Activated T-cell treated with anti-CD3 and anti-CD28 coated beads for 4 hours (primary cell): ENCODE measurements around the gene KLF2.

Experiments used
- DNase-seq: peaks from one replicate; pipeline ENCODE4 v3.0.0-alpha.2; 2020

Gene KLF2

GRCh38 chr19:16309643-16310042, 15.0 kb upstream of the KLF2 start:
- no peak for DNase-seq

GRCh38 chr19:16315825-16316505, 8.7 kb upstream of the KLF2 start:
- no peak for DNase-seq

- DNase-seq = no peak
Measured at GRCh38 chr19:16316506-16316882, 8.1 kb upstream of the KLF2 start.

GRCh38 chr19:16319481-16319880, 5.1 kb upstream of the KLF2 start:
- no peak for DNase-seq

GRCh38 chr19:16320987-16321386, 3.6 kb upstream of the KLF2 start:
- DNase-seq = no peak

GRCh38 chr19:16325161-16325527, 518 bp downstream of the KLF2 start:
- DNase-seq = no peak

GRCh38 chr19:16325641-16326400, 1.2 kb downstream of the KLF2 start:
- no peak for DNase-seq

- no peak for DNase-seq
Measured at GRCh38 chr19:16326401-16327168, 2.0 kb downstream of the KLF2 start.

GRCh38 chr19:16327169-16327475, 2.5 kb downstream of the KLF2 start:
- DNase-seq = no peak

GRCh38 chr19:16327501-16327900, 2.9 kb downstream of the KLF2 start:
- DNase-seq = no peak

- no peak for DNase-seq
Measured at GRCh38 chr19:16327911-16328823, 3.5 kb downstream of the KLF2 start.

- DNase-seq = no peak
Measured at GRCh38 chr19:16328824-16329482, 4.3 kb downstream of the KLF2 start.

GRCh38 chr19:16330368-16330801, 5.8 kb downstream of the KLF2 start:
- DNase-seq = peak; percentile 91

- no peak for DNase-seq
Measured at GRCh38 chr19:16330806-16331690, 6.4 kb downstream of the KLF2 start.

GRCh38 chr19:16333001-16333586, 8.5 kb downstream of the KLF2 start:
- no peak for DNase-seq

GRCh38 chr19:16334411-16334810, 9.8 kb downstream of the KLF2 start:
- no peak for DNase-seq

- no peak for DNase-seq
Measured at GRCh38 chr19:16335226-16335625, 10.6 kb downstream of the KLF2 start.

- DNase-seq = no peak
Measured at GRCh38 chr19:16336571-16336970, 11.9 kb downstream of the KLF2 start.

- DNase-seq = no peak
Measured at GRCh38 chr19:16337809-16338469, 13.3 kb downstream of the KLF2 start.
